Fibroblast of skin of back (primary cell): Measurements from ENCODE around the gene MAN2A2.

Experiments used
- DNase-seq: peaks from one replicate; pipeline ENCODE4 v3.0.0-alpha.2; 2013

Gene MAN2A2

GRCh38 chr15:90947577-90948357 is 44.7 kb downstream of the MAN2A2 start:
- DNase-seq, result no peak

- no peak for DNase-seq
Observed at GRCh38 chr15:90948506-90948905, 45.4 kb downstream of the MAN2A2 start.

GRCh38 chr15:90949979-90950675 is 47.0 kb downstream of the MAN2A2 start:
- no peak for DNase-seq

- no peak for DNase-seq
Observed at GRCh38 chr15:90950676-90951075, 47.6 kb downstream of the MAN2A2 start.

- no peak for DNase-seq
Observed at GRCh38 chr15:90952901-90953677, 50.0 kb downstream of the MAN2A2 start.

- DNase-seq, result no peak
Observed at GRCh38 chr15:90953947-90954711, 51.0 kb downstream of the MAN2A2 start.

- DNase-seq, result peak; percentile 96
Observed at GRCh38 chr15:90954712-90955623, 51.9 kb downstream of the MAN2A2 start, which contains the start of gene RCCD1. TSS of gene RCCD1 (plus strand) at chr15:90954884. CDS start at chr15:90956735, 1,851 bp downstream.

GRCh38 chr15:90955624-90956273 is 52.6 kb downstream of the MAN2A2 start:
- no peak for DNase-seq

- peak; percentile 72 for DNase-seq
Observed at GRCh38 chr15:90956274-90957030, 53.4 kb downstream of the MAN2A2 start.

- peak; percentile 47 for DNase-seq
Observed at GRCh38 chr15:90957031-90957790, 54.1 kb downstream of the MAN2A2 start.

GRCh38 chr15:90957791-90958190 is 54.7 kb downstream of the MAN2A2 start:
- DNase-seq, result no peak

- no peak for DNase-seq
Observed at GRCh38 chr15:90959028-90959595, 56.0 kb downstream of the MAN2A2 start.

GRCh38 chr15:90959894-90960293 is 56.8 kb downstream of the MAN2A2 start:
- peak; percentile 48 for DNase-seq

- no peak for DNase-seq
Observed at GRCh38 chr15:90960298-90961091, 57.4 kb downstream of the MAN2A2 start.

- no peak for DNase-seq
Observed at GRCh38 chr15:90962021-90962420, 58.9 kb downstream of the MAN2A2 start.

GRCh38 chr15:90966262-90966661 is 63.2 kb downstream of the MAN2A2 start:
- DNase-seq, result no peak

- no peak for DNase-seq
Observed at GRCh38 chr15:90967206-90967605, 64.1 kb downstream of the MAN2A2 start.

- no peak for DNase-seq
Observed at GRCh38 chr15:90968434-90968833, 65.3 kb downstream of the MAN2A2 start.
